Testis (tissue), 3 donors: ENCODE results near the gene COX4I2. TPM values are rescaled to one million over a fixed set of nuclear protein-coding genes. Genes with fewer than 3 reads are reported as not detected.

Experiments used
- DNase-seq: peaks from one replicate; pipeline ENCODE4 v3.0.0-alpha.2; 2019
- H3K27ac ChIP-seq, 2 donors: fragments of 200-600 bp; sonication (generic); one replicate each; pipeline ENCODE4 v1.5.1; 2019
- H3K27me3 ChIP-seq: fragments of 200-600 bp; sonication (generic); one replicate; pipeline ENCODE4 v1.5.1; 2019
- H3K36me3 ChIP-seq: fragments of 200-600 bp; sonication (generic); one replicate; pipeline ENCODE4 v1.5.1; 2017; ENCODE audit warnings: low read depth; ENCODE audit errors: missing control alignments
- H3K4me1 ChIP-seq: fragments of 200-600 bp; sonication (generic); one replicate; pipeline ENCODE4 v1.5.1; 2019
- H3K4me3 ChIP-seq, 2 donors: fragments of 200-600 bp; sonication (generic); one replicate each; pipeline ENCODE4 v1.5.1; 2017 to 2019
- H3K9me3 ChIP-seq: fragments of 200-600 bp; sonication (generic); one replicate; pipeline ENCODE4 v1.5.1; 2017
- POLR2A ChIP-seq: fragments of 450-650 bp; IDR thresholded peaks from one replicate; pipeline ENCODE4 v1.6.1; 2017; ENCODE audit warnings: antibody characterized with exemption, mild to moderate bottlenecking, moderate library complexity
- WGBS, 2 donors: methylation state at CpG; one replicate each; pipeline ENCODE4 v1.1.5; 2018; 5-methylcytosine and 5-hydroxymethylcytosine counted together
- intact Hi-C: fragments of 100-400 bp; cut with DNase I; formaldehyde crosslinking; loops from one replicate; pipeline ENCODE4 v1.15.1; 2023; ENCODE audit warnings: low total_unique reads
- polyA plus RNA-seq: library from polyadenylated mRNA; stranded (reverse); fragments of 350-450 nt; fragmentation: Illumina TruSeq; extraction: RNeasy Lipid Tissue Mini Kit (QIAGEN cat#74804); gene quantifications from one replicate; pipeline ENCODE4 v1.2.3, GENCODE V29; 2014; ENCODE audit warnings: low read depth, low replicate concordance; ENCODE audit not compliant: insufficient read depth
- total RNA-seq, 2 donors: library from RNA; depleted of rRNA; stranded (reverse); fragments of >200 nt; gene quantifications; one replicate each; pipeline ENCODE4 v1.2.3, GENCODE V29; 2016
- TF ChIP-seq, protein P1 (sequence below), 3 experiments: fragments of 450-650 bp in 2 of 3; fragments of 200-600 bp in 1 of 3; sonication (generic) in 1 of 3; IDR thresholded peaks; one replicate each; pipeline ENCODE4 v1.5.1; 2016 to 2019; ENCODE audit warnings: antibody characterized with exemption in 3 of 3, mild to moderate bottlenecking in 2 of 3, moderate library complexity in 1 of 3

The COX4I2 gene
- total and polyA plus RNA-seq, 3 donors from 2014 or later, result 2.2 to 6.1 (median 6.0) TPM

DNA sequence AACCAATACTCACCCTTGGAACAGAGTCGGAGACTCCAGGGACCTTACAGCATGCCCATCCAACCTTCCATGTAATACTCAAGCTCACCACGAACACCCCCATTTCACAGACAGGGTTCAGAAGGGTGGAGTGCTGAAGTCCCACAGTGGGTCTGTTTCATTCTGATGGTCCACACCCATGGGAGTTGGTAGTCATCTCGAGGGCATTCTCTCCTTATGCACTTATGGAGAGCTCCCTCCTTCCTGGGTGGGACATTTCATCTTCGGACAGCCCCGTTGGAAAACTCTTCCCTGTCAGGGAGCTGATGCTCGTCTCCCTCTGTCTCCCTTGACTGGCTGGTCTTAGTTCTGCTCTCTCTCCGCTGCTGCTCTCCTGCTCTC is 38.9 kb downstream of the COX4I2 start:
- intact Hi-C loops, result no loop called here
- no peak for DNase-seq
- Histone ChIP-seq H3K27me3 (no peaks in the 10 kb centered on the region), H3K9me3 (no peaks in the 10 kb centered on the region), H3K4me1 (peaks cover 77% of the 10 kb centered on the region), H3K36me3 (no peaks in the 10 kb centered on the region), H3K27ac (peak overlapping the region; percentile 56 to 87), H3K4me3 (no peak overlapping the region)
- TF ChIP-seq, protein P1, sequence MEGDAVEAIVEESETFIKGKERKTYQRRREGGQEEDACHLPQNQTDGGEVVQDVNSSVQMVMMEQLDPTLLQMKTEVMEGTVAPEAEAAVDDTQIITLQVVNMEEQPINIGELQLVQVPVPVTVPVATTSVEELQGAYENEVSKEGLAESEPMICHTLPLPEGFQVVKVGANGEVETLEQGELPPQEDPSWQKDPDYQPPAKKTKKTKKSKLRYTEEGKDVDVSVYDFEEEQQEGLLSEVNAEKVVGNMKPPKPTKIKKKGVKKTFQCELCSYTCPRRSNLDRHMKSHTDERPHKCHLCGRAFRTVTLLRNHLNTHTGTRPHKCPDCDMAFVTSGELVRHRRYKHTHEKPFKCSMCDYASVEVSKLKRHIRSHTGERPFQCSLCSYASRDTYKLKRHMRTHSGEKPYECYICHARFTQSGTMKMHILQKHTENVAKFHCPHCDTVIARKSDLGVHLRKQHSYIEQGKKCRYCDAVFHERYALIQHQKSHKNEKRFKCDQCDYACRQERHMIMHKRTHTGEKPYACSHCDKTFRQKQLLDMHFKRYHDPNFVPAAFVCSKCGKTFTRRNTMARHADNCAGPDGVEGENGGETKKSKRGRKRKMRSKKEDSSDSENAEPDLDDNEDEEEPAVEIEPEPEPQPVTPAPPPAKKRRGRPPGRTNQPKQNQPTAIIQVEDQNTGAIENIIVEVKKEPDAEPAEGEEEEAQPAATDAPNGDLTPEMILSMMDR (IDR thresholded peaks at IDR 0.05), result no peak
- TF ChIP-seq POLR2A, result no peak
- WGBS, 2 donors, result 82 to 90% methylated on average over 6 to 7 of the region's 7 CpGs

DNA sequence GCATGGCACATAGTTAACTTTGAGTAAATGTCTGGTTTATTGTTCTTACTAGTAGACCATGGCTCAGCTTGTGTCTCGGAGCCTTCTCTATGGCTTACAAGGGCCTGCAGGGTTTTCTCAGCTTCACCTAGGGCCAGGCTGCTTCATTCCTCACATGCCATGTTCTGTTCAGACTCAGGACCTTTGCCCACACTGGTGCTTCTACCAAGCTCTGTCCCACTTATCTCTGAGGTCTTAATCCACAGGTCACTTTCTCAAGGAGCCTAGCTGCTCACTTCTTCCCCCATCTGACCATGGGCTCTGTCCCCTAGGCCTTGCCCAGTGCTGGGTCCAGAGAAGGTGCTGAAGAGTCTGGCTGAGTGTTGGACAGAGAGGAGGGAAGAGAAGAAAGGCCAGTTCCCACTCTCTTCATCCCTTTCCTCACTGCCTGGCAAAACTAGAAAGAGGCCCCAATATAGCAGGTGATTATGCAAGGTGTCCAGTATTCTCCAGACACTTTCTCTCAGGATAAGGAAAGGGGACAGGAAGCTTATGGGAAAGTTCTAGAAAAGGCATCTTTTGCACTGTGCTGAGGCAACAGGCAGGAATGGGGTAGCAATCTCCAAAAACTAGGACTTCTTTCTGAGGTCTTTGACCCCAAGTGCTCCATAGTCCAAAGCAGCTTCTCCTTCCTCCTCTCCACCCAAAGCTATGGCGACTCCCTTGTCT is 40.0 kb downstream of the COX4I2 start:
- WGBS, 2 donors, result 75 to 82% methylated on average over 2 of the region's 2 CpGs
- intact Hi-C loops, result no loop called here
- Histone ChIP-seq H3K9me3 (no peaks in the 10 kb centered on the region), H3K4me3 (no peak overlapping the region), H3K36me3 (no peaks in the 10 kb centered on the region), H3K27me3 (no peaks in the 10 kb centered on the region), H3K4me1 (peaks cover 82% of the 10 kb centered on the region), H3K27ac (peak overlapping the region; percentile 78 to 87)
- no peak for TF ChIP-seq POLR2A
- TF ChIP-seq, protein P1 (IDR thresholded peaks at IDR 0.05), result no peak
- no peak for DNase-seq

DNA sequence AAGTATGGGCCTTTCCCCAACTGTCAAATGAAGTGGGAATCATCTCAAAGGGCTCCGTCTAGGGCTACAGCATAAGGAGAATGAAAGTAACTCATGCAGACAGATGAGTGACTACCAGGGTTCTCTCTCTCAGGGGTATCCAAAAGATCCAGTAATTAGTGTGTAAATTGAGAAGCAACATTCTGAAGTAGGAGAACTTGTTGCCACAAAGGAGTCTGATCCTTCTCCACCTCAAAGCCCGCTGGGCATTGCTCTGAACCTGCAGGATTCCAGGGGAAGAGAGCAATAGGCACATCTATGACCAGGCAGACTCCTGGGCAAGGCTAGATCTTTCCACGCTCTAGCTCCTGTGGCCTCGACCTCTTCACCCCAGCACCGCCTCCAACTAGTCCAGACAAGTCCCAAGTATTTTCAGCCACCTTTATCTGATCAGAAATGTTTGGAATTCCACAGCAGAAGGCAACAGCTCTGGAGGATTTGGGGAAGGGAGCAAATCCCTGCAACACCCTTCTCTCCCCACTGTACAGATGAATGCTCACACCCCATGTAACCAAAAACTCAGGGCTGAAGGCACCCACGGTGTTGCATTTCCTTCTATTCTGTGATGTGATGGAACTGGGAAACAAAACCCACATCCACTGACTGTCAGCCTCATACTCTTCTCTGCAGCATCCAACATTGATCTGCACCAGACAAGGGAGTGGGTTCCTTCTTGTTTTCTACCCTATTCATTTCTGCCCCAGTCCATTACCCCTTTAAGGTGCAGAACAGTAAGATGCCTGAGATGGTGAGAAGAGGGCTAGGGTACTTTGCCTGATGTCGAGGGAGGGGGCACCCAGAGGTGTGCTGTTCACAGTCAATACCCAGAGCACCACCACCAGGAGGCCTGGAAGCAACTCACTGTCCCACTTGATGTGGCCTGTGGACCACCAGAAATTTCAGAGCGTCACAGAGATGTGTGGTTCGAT is 41.0 kb downstream of the COX4I2 start:
- TF ChIP-seq, protein P1 (IDR thresholded peaks at IDR 0.05), result no peak
- TF ChIP-seq POLR2A, result no peak
- 47 to 65% methylated on average over 9 of the region's 9 CpGs for WGBS, 2 donors
- Histone ChIP-seq H3K4me1 (peaks cover 86% of the 10 kb centered on the region), H3K9me3 (no peaks in the 10 kb centered on the region), H3K27ac (peak overlapping the region; percentile 78 to 87), H3K4me3 (no peak overlapping the region), H3K36me3 (no peaks in the 10 kb centered on the region), H3K27me3 (no peaks in the 10 kb centered on the region)
- peak; percentile 78 for DNase-seq
- intact Hi-C loops, result no loop called here

DNA sequence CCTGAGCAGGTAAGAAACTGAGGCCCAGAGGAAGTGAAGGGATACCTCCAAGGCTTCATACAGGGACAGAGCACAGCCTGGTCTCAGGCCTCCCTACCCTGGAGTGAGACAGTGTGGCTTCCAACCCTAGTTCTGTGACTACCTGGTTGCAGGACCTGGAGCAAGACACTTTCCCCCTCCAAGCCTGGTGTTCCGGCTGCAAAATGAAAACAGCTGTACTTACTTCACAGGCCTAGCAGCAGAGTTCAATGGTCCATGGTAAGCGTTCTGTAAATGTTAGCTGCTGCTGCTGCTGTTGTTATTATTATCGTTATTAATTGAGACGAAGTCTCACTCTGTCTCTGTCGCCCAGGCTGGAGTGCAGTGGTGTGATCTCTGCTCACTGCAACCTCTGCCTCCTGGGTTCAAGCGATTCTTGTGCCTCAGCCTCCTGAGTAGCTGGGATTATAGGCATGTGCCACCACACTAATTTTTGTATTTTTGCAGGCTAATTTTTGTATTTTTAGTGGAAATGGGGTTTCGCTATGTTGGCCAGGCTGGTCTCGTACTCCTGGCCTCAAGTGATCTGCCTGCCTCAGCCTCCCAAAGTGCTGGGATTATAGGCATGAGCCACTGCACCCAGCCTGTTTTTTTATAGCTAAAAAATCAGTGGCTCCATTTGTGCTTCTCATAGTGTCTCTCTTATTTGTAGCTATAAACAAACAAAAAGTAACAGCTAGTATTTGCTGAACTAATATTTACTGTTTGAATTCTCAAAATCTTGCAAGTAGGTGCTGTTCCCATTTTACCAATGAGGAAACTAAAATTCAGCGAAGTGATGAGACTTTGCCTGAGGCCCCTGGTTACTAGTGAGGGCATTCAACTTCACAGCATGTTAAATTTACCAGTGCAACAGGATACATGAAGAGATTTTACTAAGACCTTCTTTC is 41.9 kb downstream of the COX4I2 start:
- Histone ChIP-seq H3K4me3 (no peak overlapping the region), H3K27ac (peak overlapping the region; percentile 68 to 87), H3K27me3 (no peaks in the 10 kb centered on the region), H3K4me1 (peaks cover 85% of the 10 kb centered on the region), H3K36me3 (no peaks in the 10 kb centered on the region), H3K9me3 (no peaks in the 10 kb centered on the region)
- DNase-seq, result no peak
- TF ChIP-seq, protein P1 (IDR thresholded peaks at IDR 0.05), result no peak
- TF ChIP-seq POLR2A, result no peak
- WGBS, 2 donors, result 67 to 83% methylated on average over 8 to 9 of the region's 9 CpGs
- intact Hi-C loops, result no loop called here
